Mesendoderm (in vitro differentiated cells): ENCODE results near the gene PPM1E.
"Not testable (repeated sequence)": the region's sequence is repeated elsewhere in the genome, so short reads cannot be mapped to it uniquely, and the experiment has no call there.

ENCODE experiments used
- DNase-seq: peaks from one replicate; pipeline ENCODE4 v3.0.0; 2013
- H2AK5ac ChIP-seq: 2 replicates; pipeline ENCODE4 v1.6.1; 2013; ENCODE audit warnings: low read length, inconsistent platforms
- H2BK120ac ChIP-seq: 2 replicates; pipeline ENCODE4 v1.6.1; 2013; ENCODE audit warnings: low read depth, mild to moderate bottlenecking, low read length, moderate library complexity, mixed read lengths
- H2BK15ac ChIP-seq: replicated peaks from 2 replicates; pipeline ENCODE4 v1.6.1; 2013; ENCODE audit warnings: low read depth, mild to moderate bottlenecking, moderate library complexity
- H2BK5ac ChIP-seq: 2 replicates; pipeline ENCODE4 v1.6.1; 2013; ENCODE audit warnings: low read length, inconsistent platforms
- H3K18ac ChIP-seq: 2 replicates; pipeline ENCODE4 v1.6.1; 2013; ENCODE audit warnings: mild to moderate bottlenecking, low read length, mixed read lengths
- H3K23ac ChIP-seq: one replicate; pipeline ENCODE4 v1.6.1; 2013; ENCODE audit warnings: low read length
- H3K27ac ChIP-seq: 2 replicates; pipeline ENCODE4 v1.5.1; 2013; ENCODE audit warnings: low read depth, mild to moderate bottlenecking, inconsistent platforms, low read length, moderate library complexity
- H3K27me3 ChIP-seq: 2 replicates; pipeline ENCODE4 v1.6.1; 2013; ENCODE audit warnings: low read length, control low read depth, mild to moderate bottlenecking, inconsistent platforms; ENCODE audit not compliant: insufficient read depth, poor library complexity
- H3K36me3 ChIP-seq: 2 replicates; pipeline ENCODE4 v1.6.1; 2013; ENCODE audit warnings: low read length, inconsistent platforms; ENCODE audit not compliant: control insufficient read depth, insufficient read depth
- H3K4ac ChIP-seq: one replicate; pipeline ENCODE4 v1.6.1; 2013; ENCODE audit warnings: low read depth, mild to moderate bottlenecking, low read length, moderate library complexity
- H3K4me1 ChIP-seq: 2 replicates; pipeline ENCODE4 v1.6.1; 2013; ENCODE audit warnings: low read depth, low read length, inconsistent platforms; ENCODE audit not compliant: control insufficient read depth
- H3K4me2 ChIP-seq: 2 replicates; pipeline ENCODE4 v1.6.1; 2013; ENCODE audit warnings: low read length
- H3K4me3 ChIP-seq: 2 replicates; pipeline ENCODE4 v1.5.1; 2013; ENCODE audit warnings: mild to moderate bottlenecking, low read length
- H3K56ac ChIP-seq: one replicate; pipeline ENCODE4 v1.6.1; 2013; ENCODE audit warnings: low read length
- H3K79me1 ChIP-seq: 2 replicates; pipeline ENCODE4 v1.6.1; 2013; ENCODE audit warnings: low read length, inconsistent platforms
- H3K79me2 ChIP-seq: 2 replicates; pipeline ENCODE4 v1.6.1; 2013; ENCODE audit warnings: mild to moderate bottlenecking, low read length; ENCODE audit not compliant: control insufficient read depth, insufficient read depth
- H3K9ac ChIP-seq: 2 replicates; pipeline ENCODE4 v1.6.1; 2013; ENCODE audit warnings: low read length, inconsistent platforms
- H4K5ac ChIP-seq: one replicate; pipeline ENCODE4 v1.6.1; 2013; ENCODE audit warnings: low read length
- H4K8ac ChIP-seq: one replicate; pipeline ENCODE4 v1.6.1; 2013; ENCODE audit warnings: low read depth, mild to moderate bottlenecking, control low read depth, low read length, moderate library complexity
- WGBS: extraction: QIAGEN DNeasy Blood & Tissue Kit; methylation state at CpG from one replicate; pipeline ENCODE4 v1.1.7; 2013; ENCODE audit warnings: low lambda C conversion rate, missing lambda C conversion rate; ENCODE audit not compliant: insufficient coverage; ENCODE audit errors: extremely low coverage; 5-methylcytosine and 5-hydroxymethylcytosine counted together

The PPM1E gene

DNA sequence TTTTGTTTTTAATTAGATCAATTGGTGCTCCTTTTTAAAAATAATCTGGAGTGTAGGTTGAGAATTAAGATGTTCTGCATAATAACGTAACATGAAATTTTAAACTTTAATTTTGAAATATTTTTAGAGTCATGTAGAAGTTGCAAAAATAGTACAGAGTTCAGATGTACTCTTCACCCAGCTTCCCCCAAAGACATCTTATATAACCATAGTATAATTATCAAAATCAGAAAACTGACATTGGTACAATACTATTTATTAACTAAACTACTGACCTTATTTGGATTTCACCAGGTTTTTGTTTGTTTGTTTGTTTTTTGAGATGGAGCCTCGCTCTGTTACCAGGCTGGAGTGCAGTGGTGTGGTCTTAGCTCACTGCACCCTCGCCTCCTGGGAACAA, 76.9 kb downstream of the PPM1E start:
- Histone ChIP-seq H4K8ac (no peak overlapping the region), H3K9ac (no peak overlapping the region), H2BK15ac (no peak overlapping the region), H2BK5ac (no peak overlapping the region), H3K27ac (no peak overlapping the region), H3K4me2 (no peak overlapping the region), H3K18ac (no peak overlapping the region), H3K4me3 (no peak overlapping the region), H3K56ac (no peak overlapping the region), H3K79me1 (no peaks in the 10 kb centered on the region), H3K4ac (no peak overlapping the region), H3K36me3 (no peaks in the 10 kb centered on the region), H3K23ac (no peak overlapping the region), H3K27me3 (no peaks in the 10 kb centered on the region), H3K79me2 (no peaks in the 10 kb centered on the region), H2BK120ac (no peak overlapping the region), H2AK5ac (no peak overlapping the region), H4K5ac (no peak overlapping the region), H3K4me1 (no peaks in the 10 kb centered on the region)
- WGBS, result no CpG with 5 or more reads among the region's 3 CpGs
- DNase-seq, result no peak

DNA sequence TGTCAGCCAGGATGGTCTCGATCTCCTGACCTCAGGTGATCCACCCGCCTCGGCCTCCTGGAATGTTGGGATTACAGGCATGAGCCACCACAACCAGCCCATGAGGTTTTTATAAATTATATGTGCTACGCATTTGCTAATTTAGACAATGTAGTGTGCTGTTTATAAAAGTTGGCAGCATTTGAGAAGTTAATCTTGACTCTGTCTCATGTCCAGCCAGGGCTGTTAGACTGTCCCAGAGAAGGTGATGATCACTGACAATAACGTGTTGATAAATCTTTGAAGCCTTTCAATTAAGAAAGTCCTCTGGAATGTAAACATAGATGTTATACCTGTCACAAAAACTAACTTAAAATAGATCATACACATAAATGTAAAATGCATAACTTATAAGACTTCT, 82.0 kb downstream of the PPM1E start:
- WGBS, result no CpG with 5 or more reads among the region's 5 CpGs
- H3K56ac ChIP-seq, result no peak overlapping the region

GRCh38 chr17:58840820-58841612, 85.4 kb downstream of the PPM1E start:
- no peak overlapping the region for H2AK5ac ChIP-seq
- H3K36me3 ChIP-seq, result no peaks in the 10 kb centered on the region
- no peak overlapping the region for H2BK120ac ChIP-seq
- no peaks in the 10 kb centered on the region for H3K79me2 ChIP-seq
- no peak overlapping the region for H3K56ac ChIP-seq
- H3K9ac ChIP-seq, result no peak overlapping the region
- H3K79me1 ChIP-seq, result no peaks in the 10 kb centered on the region
- H3K4ac ChIP-seq, result no peak overlapping the region
- WGBS, result no CpG with 5 or more reads among the region's 4 CpGs
- DNase-seq, result no peak
- H4K5ac ChIP-seq, result no peak overlapping the region
- H2BK5ac ChIP-seq, result no peak overlapping the region
- no peaks in the 10 kb centered on the region for H3K27me3 ChIP-seq
- H3K4me1 ChIP-seq, result no peaks in the 10 kb centered on the region
- no peak overlapping the region for H3K4me3 ChIP-seq
- H3K4me2 ChIP-seq, result no peak overlapping the region
- no peak overlapping the region for H3K23ac ChIP-seq
- H3K27ac ChIP-seq, result no peak overlapping the region
- no peak overlapping the region for H2BK15ac ChIP-seq
- no peak overlapping the region for H4K8ac ChIP-seq
- H3K18ac ChIP-seq, result no peak overlapping the region

More for the DNA sequence above, 82.0 kb downstream of the PPM1E start:
- H3K4me3 ChIP-seq, result no peak overlapping the region
- no peaks in the 10 kb centered on the region for H3K4me1 ChIP-seq
- DNase-seq, result no peak
- no peak overlapping the region for H4K5ac ChIP-seq
- H3K23ac ChIP-seq, result no peak overlapping the region
- H3K4me2 ChIP-seq, result no peak overlapping the region
- H3K18ac ChIP-seq, result no peak overlapping the region
- H4K8ac ChIP-seq, result no peak overlapping the region
- H3K36me3 ChIP-seq, result no peaks in the 10 kb centered on the region
- no peak overlapping the region for H2BK15ac ChIP-seq
- no peaks in the 10 kb centered on the region for H3K79me1 ChIP-seq
- H3K9ac ChIP-seq, result no peak overlapping the region
- no peak overlapping the region for H2AK5ac ChIP-seq
- H3K79me2 ChIP-seq, result no peaks in the 10 kb centered on the region
- H3K27me3 ChIP-seq, result no peaks in the 10 kb centered on the region
- no peak overlapping the region for H2BK120ac ChIP-seq
- H2BK5ac ChIP-seq, result no peak overlapping the region
- H3K4ac ChIP-seq, result no peak overlapping the region
- H3K27ac ChIP-seq, result no peak overlapping the region

DNA sequence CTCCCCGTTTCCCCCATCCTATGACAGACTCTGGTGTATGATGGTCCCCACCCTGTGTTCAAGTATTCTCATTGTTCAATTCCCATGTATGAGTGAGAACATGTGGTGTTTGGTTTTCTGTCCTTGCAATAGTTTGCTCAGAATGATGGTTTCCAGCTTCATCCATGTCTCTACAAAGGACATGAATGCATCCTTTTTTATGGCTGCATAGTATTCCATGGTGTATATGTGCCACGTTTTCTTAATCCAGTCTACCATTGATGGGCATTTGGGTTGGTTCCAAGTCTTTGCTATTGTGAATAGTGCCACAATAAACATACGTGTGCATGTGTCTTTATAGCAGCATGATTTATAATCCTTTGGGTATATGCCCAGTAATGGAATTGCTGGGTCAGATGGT, 90.8 kb downstream of the PPM1E start:
- not testable (repeated sequence) for H2BK120ac ChIP-seq, H3K4me3 ChIP-seq, H3K56ac ChIP-seq, H3K27me3 ChIP-seq, H3K23ac ChIP-seq, H3K79me1 ChIP-seq, H2BK5ac ChIP-seq, H4K8ac ChIP-seq, H3K4ac ChIP-seq, H3K18ac ChIP-seq, DNase-seq, H3K9ac ChIP-seq, H3K36me3 ChIP-seq, H3K27ac ChIP-seq, H3K79me2 ChIP-seq, H3K4me2 ChIP-seq, H2AK5ac ChIP-seq, H4K5ac ChIP-seq, H2BK15ac ChIP-seq, H3K4me1 ChIP-seq
- no CpG with 5 or more reads among the region's 3 CpGs for WGBS

DNA sequence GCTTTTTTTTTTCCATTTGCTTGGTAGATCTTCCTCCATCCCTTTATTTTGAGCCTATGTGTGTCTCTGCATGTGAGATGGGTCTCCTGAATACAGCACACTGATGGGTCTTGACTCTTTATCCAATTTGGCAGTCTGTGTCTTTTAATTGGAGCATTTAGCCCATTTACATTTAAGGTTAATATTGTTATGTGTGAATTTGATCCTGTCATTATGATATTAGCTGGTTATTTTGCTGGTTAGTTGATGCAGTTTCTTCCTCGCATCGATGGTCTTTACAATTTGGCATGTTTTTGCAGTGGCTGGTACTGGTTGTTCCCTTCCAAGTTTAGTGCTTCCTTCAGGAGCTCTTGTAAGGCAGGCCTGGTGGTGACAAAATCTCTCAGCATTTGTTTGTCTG, 94.5 kb downstream of the PPM1E start:
- not testable (repeated sequence) for H3K4me2 ChIP-seq, H3K23ac ChIP-seq, H3K36me3 ChIP-seq, H3K4me1 ChIP-seq, H3K27ac ChIP-seq, H3K56ac ChIP-seq, H2BK15ac ChIP-seq, H3K18ac ChIP-seq, H2BK120ac ChIP-seq, H3K9ac ChIP-seq, H2AK5ac ChIP-seq, H2BK5ac ChIP-seq, H3K27me3 ChIP-seq, H3K79me1 ChIP-seq, DNase-seq, H3K4ac ChIP-seq, H4K5ac ChIP-seq, H3K4me3 ChIP-seq, H3K79me2 ChIP-seq, H4K8ac ChIP-seq
- WGBS, result no CpG with 5 or more reads among the region's 2 CpGs

DNA sequence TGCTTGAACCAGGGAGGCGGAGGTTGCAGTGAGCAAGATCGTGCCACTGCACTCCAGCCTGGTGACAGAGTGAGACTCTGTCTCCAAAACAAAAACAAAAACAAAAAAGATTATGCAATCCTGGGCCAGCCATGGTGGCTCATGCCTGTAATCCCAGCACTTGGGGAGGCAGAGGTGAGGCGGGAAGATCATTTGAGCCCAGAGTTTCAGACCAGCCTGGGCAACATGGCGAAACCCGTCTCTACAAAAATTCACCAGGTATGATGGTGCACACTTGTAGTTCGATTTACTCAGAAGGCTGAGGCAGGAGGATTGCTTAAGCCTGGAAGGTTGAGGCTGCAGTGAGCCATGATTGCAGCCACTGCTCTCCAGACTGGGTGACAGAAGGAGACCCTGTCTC, 109.6 kb downstream of the PPM1E start:
- Histone ChIP-seq H3K4me3 (no peak overlapping the region), H3K4ac (no peak overlapping the region)
- WGBS, result no CpG with 5 or more reads among the region's 6 CpGs

More for the DNA sequence above, 109.6 kb downstream of the PPM1E start:
- Histone ChIP-seq H3K36me3 (no peaks in the 10 kb centered on the region), H3K56ac (no peak overlapping the region), H3K27me3 (no peaks in the 10 kb centered on the region), H3K4me1 (no peaks in the 10 kb centered on the region), H2AK5ac (no peak overlapping the region), H2BK5ac (no peak overlapping the region), H4K8ac (no peak overlapping the region), H3K4me2 (no peak overlapping the region), H3K27ac (no peak overlapping the region), H2BK120ac (no peak overlapping the region), H2BK15ac (no peak overlapping the region), H3K79me2 (no peaks in the 10 kb centered on the region), H3K9ac (no peak overlapping the region), H3K79me1 (no peaks in the 10 kb centered on the region), H4K5ac (no peak overlapping the region), H3K18ac (no peak overlapping the region), H3K23ac (no peak overlapping the region)
- DNase-seq, result peak; percentile 4
